H1 (cell line): ENCODE measurements around the gene SEMA3A.

ENCODE experiments used
- CBX5 ChIP-seq: fragments of 300-800, 300-1000 bp; sonication (generic); IDR thresholded peaks from 2 replicates; pipeline ENCODE4 v1.7.1; 2016; ENCODE audit warnings: antibody characterized with exemption, low read length, low read depth
- CTCF ChIP-seq, 3 experiments: IDR thresholded peaks; 1 replicate in 2 of 3; 2 replicates in 1 of 3; pipeline versions ENCODE4 v1.5.1 to v1.6.1; 2011; ENCODE audit warnings: low read length in 3 of 3, mild to moderate bottlenecking in 3 of 3, inconsistent platforms in 2 of 3, low read depth in 1 of 3, moderate library complexity in 1 of 3; ENCODE audit not compliant: insufficient read depth in 1 of 3; ENCODE audit errors: control extremely low read depth in 1 of 3
- EGR1 ChIP-seq: IDR thresholded peaks from 2 replicates; pipeline ENCODE4 v1.6.1; 2011; ENCODE audit warnings: low read depth, low read length, borderline replicate concordance
- EP300 ChIP-seq, 2 experiments: IDR thresholded peaks; 1 replicate in 1 of 2; 2 replicates in 1 of 2; pipeline ENCODE4 v1.6.1; 2011 to 2012; ENCODE audit warnings: low read depth in 2 of 2, low read length in 2 of 2, mild to moderate bottlenecking in 2 of 2, borderline replicate concordance in 1 of 2, inconsistent platforms in 1 of 2, moderate library complexity in 1 of 2
- EZH2 ChIP-seq: fragments of 200-600 bp; sonication (generic); IDR thresholded peaks from 2 replicates; pipeline ENCODE4 v1.7.1; 2012; ENCODE audit warnings: low read depth, mild to moderate bottlenecking, moderate library complexity, low read length, inconsistent platforms; ENCODE audit not compliant: severe bottlenecking
- FOSL1 ChIP-seq: IDR thresholded peaks from 2 replicates; pipeline ENCODE4 v1.6.1; 2011; ENCODE audit warnings: mild to moderate bottlenecking, low read depth, low read length, moderate library complexity; ENCODE audit not compliant: insufficient read depth
- GABPA ChIP-seq: IDR thresholded peaks from 2 replicates; pipeline ENCODE4 v1.6.1; 2011; ENCODE audit warnings: mild to moderate bottlenecking, low read length, moderate library complexity, borderline replicate concordance; ENCODE audit not compliant: insufficient read depth
- GTF2F1 ChIP-seq: IDR thresholded peaks from 2 replicates; pipeline ENCODE4 v1.6.1; 2012; ENCODE audit warnings: low read depth, low read length, improper control_type of control experiment, borderline replicate concordance
- POLR2A ChIP-seq, 2 experiments: IDR thresholded peaks; 1 replicate in 1 of 2; 2 replicates in 1 of 2; pipeline ENCODE4 v1.6.1; 2011; ENCODE audit warnings: low read depth in 2 of 2, low read length in 2 of 2, mild to moderate bottlenecking in 2 of 2; ENCODE audit errors: control extremely low read depth in 1 of 2
- POLR2AphosphoS5 ChIP-seq: IDR thresholded peaks from 2 replicates; pipeline ENCODE4 v1.6.1; 2011; ENCODE audit warnings: low read depth, low read length
- SUZ12 ChIP-seq: fragments of 200-600 bp; sonication (generic); IDR thresholded peaks from 2 replicates; pipeline ENCODE4 v1.6.1; 2012; ENCODE audit warnings: mild to moderate bottlenecking, inconsistent platforms, low read length, moderate library complexity, mixed read lengths
- TAF1 ChIP-seq: IDR thresholded peaks from 2 replicates; pipeline ENCODE4 v1.6.1; 2011; ENCODE audit warnings: mild to moderate bottlenecking, low read depth, low read length
- TEAD4 ChIP-seq: IDR thresholded peaks from 2 replicates; pipeline ENCODE4 v1.6.1; 2012; ENCODE audit warnings: low read depth, low read length, inconsistent platforms, mixed read lengths

GRCh38 chr7:84237533-84238173 is 43.1 kb upstream of the SEMA3A start:
- no peak for TF ChIP-seq CTCF (IDR thresholded peaks at IDR 0.05; ENCODE audit: control extremely low read depth in 1 of 3, insufficient read depth in 1 of 3, low read depth in 1 of 3, low read length in 3 of 3)
- TF ChIP-seq GABPA: no peak
- TF ChIP-seq FOSL1: no peak
- no peak for TF ChIP-seq TEAD4
- no peak for TF ChIP-seq EZH2
- TF ChIP-seq EGR1: no peak
- no peak for TF ChIP-seq GTF2F1
- no peak for TF ChIP-seq EP300 (IDR thresholded peaks at IDR 0.05; ENCODE audit: borderline replicate concordance in 1 of 2, low read depth in 2 of 2, low read length in 2 of 2)
- TF ChIP-seq POLR2AphosphoS5: no peak
- no peak for TF ChIP-seq TAF1
- TF ChIP-seq CBX5: no peak
- TF ChIP-seq POLR2A (IDR thresholded peaks at IDR 0.05; ENCODE audit: control extremely low read depth in 1 of 2, low read depth in 2 of 2, low read length in 2 of 2): no peak
- no peak for TF ChIP-seq SUZ12
